ENCODE results near the gene IRX4.

Gene IRX4

DNA sequence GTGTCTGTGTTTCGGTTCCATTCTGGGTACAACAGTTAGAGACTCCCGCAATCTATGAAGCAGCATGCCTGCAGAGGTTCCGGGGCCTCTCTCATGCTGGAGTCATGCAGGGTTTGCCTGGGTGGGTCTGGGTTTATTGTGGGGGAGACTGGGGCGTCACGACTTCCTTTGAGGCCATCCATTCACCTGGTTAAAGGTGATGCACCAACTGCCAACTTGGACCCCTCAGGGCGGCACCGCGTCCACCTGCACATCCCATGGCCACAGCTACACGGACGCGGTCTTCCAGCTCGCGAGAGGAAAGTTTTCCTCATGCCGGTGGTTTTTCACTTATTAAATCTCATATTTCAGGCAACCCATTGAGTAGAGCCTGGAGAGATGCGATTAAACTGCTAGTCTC lies 30.9 kb upstream of the IRX4 start:
- no peak for DNase-seq

DNA sequence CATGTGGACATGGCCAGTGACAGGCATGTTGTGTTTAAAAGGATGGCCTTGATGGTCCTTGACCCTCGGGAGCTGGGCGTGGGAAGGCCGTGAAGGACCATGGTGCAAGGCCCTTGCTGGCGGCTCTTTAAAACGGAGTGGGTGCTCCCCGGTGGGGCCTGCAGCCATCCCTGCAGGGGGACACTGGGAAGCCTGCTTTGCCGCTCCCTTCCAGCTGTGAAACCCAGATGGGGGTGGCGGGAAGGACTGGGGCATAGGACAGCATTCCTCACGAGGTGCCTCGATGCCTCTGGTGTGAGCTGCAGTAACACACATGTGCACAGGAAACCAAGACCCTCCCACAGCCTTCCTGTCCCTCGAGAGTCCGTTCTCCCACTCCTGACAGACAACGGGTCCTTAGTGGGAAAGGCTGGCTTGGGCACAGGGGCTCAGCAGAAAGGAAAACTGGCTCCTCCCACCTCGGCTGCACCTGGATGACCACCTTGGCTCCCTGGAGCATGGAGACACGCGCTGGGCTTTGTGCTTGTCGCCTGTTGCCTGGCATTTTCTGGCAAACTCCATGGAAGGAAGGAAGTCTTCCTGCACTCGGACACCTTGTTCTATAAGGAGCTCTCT lies 30.3 kb upstream of the IRX4 start:
- DNase-seq: no peak

- DNase-seq: no peak
Observed at GRCh38 chr5:1911773-1912235, 29.1 kb upstream of the IRX4 start.

DNA sequence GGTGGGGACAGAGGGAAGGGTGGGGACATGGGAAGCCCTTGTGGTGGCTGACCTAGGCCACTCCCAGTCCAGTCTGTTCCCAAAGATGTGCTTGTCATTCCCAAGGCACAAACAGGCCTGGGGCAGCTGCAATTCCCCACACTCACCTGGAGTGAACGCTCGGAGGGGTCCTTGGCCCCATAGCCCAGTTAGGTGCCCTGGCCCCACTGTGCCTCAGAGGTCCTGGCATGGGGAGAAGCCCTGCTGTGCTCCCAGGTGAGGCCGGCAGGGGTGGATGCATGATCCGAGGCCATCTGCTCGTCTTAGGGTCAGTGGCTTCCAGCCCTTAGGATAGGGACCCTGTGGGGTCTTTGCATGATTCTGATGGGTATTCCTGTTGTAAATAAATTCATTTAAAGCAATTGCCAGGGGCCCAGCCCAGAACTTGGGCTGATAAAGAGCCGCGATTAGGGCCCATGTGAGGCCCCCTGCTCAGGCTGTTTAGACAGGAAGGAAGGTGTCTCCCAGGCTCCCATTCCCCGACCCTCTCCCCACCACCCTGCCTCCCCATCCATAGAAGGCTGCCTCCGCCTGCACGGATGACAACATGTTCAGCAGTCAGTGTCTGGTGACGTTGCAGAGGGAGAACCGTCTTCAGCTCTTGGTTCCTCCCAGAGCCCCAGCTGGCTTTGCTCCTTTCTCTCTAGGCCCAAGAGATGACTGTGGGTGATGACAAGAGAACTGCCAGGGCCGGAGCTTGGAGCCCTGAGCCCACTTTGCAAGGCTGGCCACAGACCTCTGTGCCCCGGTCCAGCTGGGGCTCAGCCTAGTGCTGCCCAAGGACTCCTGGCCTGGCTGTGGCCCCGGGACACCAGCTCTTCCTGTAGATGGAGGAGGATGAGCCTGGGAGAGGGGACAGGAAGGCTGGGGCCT lies 28.4 kb upstream of the IRX4 start:
- no peak for DNase-seq

GRCh38 chr5:1910081-1910760 lies 27.5 kb upstream of the IRX4 start:
- no peak for DNase-seq

- DNase-seq: no peak
Observed at GRCh38 chr5:1909346-1909985, 26.7 kb upstream of the IRX4 start.

GRCh38 chr5:1908931-1909330 lies 26.2 kb upstream of the IRX4 start:
- no peak for DNase-seq

- no peak for DNase-seq
Observed at GRCh38 chr5:1907616-1908015, 24.9 kb upstream of the IRX4 start.

- no peak for DNase-seq
Observed at GRCh38 chr5:1905108-1905507, 22.4 kb upstream of the IRX4 start.

GRCh38 chr5:1901983-1902382 lies 19.3 kb upstream of the IRX4 start:
- no peak for DNase-seq

DNA sequence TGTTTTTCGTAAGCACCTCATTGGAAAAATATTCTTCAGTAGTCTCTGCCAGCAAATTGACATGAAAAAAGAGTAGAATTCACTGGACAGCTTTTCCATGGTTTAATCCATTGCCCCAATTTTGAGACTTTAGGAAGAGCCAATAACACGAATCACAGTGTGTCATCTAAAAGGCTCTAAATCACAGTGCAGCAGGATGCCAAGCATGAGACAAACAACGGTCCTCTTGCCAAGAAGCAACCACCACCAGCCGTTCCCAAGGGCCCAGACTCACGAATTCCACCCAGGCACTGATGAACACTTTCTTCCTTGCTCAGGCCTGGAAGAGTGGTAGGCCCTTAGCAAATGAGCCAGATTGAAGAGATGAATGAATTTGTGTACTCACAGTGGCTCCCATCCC lies 18.3 kb upstream of the IRX4 start:
- no peak for DNase-seq

DNA sequence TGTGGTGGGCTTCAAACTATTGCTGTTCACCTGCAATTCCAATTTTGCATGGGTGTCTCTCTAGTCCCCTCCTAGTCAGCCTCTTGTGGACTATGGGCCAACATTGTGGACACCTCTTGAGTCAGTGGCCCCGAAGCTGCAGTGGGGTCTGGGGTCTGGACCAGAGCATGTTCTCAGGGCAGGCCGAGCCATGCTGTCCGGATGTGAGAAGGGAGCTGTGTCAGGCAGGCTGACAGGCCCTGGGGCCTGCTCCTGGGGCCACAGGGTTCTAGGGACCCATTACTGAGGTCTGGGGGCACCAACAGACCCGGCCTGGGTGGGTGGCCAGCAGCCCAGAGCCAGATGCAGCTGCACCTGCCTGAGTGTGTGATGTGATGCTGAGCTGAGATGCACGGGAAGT lies 16.5 kb upstream of the IRX4 start:
- no peak for DNase-seq

- DNase-seq: no peak
Observed at GRCh38 chr5:1897816-1898450, 15.2 kb upstream of the IRX4 start.

- no peak for DNase-seq
Observed at GRCh38 chr5:1897386-1897785, 14.7 kb upstream of the IRX4 start.

DNA sequence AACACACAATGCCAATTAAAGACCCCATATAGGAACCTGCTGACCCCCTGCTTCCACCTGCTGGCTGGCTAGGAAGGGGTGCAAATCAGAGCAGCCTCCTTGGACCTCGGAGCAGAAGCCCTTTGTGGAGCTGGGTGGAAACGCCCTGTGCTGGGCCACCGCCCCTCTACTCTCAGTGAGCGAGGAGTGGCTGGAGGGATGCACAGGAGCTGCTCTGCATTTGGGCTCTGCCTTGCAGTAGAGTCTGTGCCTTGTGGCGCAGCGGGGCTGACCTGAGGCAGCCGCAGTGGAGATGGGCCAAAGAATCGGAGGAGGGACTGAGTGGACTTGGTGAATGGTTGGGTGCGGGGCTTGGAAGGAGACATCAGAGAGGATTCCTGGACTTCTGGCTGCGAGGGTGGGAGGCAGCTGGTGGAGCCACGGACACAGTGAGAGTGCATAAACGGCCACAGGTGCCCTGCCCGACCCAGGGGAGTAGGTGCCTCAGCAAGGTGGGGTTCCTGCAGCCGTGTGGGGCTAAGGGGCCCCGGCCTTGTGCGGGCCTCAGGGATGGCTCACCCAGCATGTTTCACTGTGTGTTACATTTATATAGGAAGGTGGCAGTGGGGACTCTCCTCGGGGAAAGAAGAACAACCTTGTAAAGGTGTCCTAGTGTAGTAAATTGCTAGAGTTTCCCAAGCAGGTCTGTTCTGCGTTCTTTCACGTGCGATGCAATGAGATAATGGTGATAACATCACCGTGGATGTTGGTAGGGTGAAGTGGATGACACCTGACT lies 14.1 kb upstream of the IRX4 start:
- no peak for DNase-seq

DNA sequence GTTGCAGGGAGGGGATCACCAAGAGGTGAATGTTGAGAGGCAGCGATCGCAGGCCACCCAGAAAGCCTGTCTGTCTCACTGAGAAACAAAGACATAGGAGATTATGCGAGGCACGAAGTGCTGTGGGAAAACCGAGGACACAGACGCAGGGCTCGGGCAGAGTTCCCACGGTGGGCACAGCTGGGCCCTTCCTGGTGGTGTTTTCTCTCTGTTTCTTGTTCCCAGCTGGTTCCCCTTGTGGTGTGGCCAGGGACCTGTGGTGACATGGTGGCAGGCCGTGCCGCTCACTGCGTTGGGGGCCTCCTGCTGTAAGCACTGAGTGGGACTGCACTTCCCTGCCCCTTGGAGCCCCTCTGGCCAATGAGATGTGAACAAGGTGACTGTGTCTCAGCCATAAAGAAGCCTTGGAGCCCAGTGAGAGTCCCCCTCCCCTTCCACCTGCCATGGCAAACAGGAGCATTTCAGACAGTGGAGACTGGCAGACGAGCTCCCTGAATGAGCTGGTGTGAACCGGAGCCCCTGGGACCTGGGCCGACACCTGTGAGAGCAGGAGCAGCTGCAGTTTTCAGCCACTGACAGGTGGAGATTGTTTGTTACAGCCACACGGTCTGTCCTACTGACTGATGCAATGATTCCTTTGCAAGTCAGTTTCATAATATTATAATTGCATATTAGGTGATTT lies 13.2 kb upstream of the IRX4 start:
- no peak for DNase-seq

- DNase-seq: no peak
Observed at GRCh38 chr5:1894243-1894642, 11.5 kb upstream of the IRX4 start.

GRCh38 chr5:1893754-1894153 lies 11.0 kb upstream of the IRX4 start:
- DNase-seq: no peak

- no peak for DNase-seq
Observed at GRCh38 chr5:1892685-1893445, 10.1 kb upstream of the IRX4 start.

GRCh38 chr5:1892211-1892610 lies 9.5 kb upstream of the IRX4 start:
- no peak for DNase-seq

GRCh38 chr5:1891391-1891790 lies 8.7 kb upstream of the IRX4 start:
- no peak for DNase-seq
